Measurements from ENCODE around the gene CAPN15. TPM values are rescaled to one million over a fixed set of nuclear protein-coding genes. Genes with fewer than 3 reads are reported as not detected.

The CAPN15 gene
- total and polyA plus RNA-seq, 4 donors: 15.3 to 33.9 (median 26.0) TPM

DNA sequence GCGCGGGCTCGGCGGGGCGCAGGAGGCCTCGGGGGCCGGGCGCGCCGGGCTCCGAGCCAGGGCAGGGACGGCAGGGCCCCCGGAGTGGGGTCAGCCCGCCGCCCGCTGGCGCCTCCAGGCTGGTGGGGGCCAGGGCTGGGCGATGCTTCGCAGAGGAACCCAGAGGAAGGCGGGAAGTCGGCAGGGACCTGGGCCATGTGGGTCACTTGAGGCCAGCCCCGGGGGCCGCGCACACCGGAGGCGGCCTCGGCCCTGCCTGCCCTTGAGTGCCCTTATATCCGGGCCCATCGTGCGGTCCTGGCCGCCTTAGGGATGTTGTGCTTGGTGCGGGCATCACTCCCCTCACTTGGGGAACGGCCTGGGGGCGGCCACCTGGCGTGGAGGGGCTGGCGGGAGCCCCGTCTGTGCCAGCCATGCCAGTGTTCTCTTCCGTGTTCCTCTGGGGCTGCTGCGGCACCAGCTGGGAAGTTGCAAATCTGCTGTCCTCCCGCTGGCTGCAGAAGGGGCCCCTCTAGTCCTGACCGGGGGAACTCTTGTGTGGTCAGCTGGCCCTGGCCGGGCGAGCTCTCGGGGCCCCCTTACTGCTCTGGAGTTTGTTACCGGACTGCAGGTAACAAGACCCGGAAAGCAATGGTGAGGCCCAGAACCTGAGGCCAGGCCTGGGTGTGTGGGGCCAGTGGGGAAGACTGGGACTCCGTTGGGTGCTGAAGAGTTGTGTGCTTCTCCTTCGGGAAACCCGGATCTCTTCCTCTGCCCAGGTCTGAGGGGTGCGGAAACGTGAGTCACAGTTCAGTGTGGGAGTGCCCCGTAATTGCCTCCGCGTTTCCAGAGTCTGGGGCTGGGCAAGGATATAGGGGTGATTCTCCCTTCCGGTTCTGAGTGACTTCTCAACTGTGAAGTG lies 849 bp downstream of the CAPN15 start:
- Histone ChIP-seq H3K27ac (ENCODE audit: low read depth in 1 of 2, low read length in 2 of 2) (no peak overlapping the region), H3K4me1 (ENCODE audit: control insufficient read depth in 1 of 2, insufficient read depth in 2 of 2, low read length in 2 of 2) (no peaks in the 10 kb centered on the region), H3K36me3 (ENCODE audit: control insufficient read depth in 1 of 2, insufficient read depth in 2 of 2, low read length in 1 of 2) (no peaks in the 10 kb centered on the region), H3K9me3 (ENCODE audit: control insufficient read depth, low read length) (no peaks in the 10 kb centered on the region), H3K4me3 (ENCODE audit: low read length in 2 of 2) (peak overlapping the region; percentile 73 to 84), H3K27me3 (ENCODE audit: control insufficient read depth in 1 of 2, insufficient read depth in 2 of 2, low read length in 1 of 2) (no peaks in the 10 kb centered on the region)
- intact Hi-C loops (cut with DNase I): no loop called here
- ATAC-seq (ENCODE audit: low FRiP score) (no peak), DNase-seq (no peak)
- WGBS, 2 donors: 5 to 7% methylated on average over 34 to 55 of the region's 55 CpGs

- H3K4me1 ChIP-seq (ENCODE audit: control insufficient read depth in 1 of 2, insufficient read depth in 2 of 2, low read length in 2 of 2): no peaks in the 10 kb centered on the region
These were observed 1.6 kb downstream of the CAPN15 start for GRCh38 chr16:529012-529575.

DNA sequence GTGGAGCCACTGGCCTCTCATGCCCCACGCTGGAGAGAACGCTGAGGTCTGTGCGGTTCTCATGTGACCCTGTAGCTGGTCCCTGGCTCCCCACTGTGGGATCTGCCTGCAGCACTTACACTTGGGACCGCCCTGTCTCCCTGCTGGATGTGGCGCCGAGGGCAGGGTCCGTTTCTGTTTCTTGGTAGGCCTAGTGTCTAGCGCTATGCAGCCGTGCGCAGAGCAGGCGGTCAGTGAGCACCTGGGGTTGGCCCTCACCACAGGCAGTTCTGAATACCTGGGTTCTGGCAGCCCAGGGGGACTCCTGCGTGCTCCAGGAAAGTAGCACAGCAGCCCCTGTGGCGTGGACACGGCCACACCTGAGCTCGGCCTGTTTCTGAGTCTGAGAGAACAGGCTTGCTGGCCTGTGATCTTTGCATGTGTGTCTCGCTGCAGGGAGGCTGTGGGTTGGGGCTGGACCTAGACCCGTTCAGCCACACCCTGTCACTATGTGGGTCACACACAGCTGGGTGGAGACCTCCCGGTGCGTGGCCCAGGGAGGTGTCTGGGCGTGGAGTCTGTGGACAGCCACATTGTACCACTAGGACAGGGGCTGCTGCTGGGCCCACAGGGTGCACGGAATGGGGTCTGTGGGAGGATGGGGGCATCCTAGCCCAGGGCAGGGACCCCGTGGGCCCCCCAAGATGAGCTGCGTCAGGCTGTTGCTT lies 2.8 kb downstream of the CAPN15 start:
- ATAC-seq (ENCODE audit: low FRiP score) (no peak), DNase-seq (no peak)
- intact Hi-C loops (cut with DNase I): no loop called here
- no peaks in the 10 kb centered on the region for H3K9me3 ChIP-seq (ENCODE audit: control insufficient read depth, low read length)
- H3K27ac ChIP-seq (ENCODE audit: low read depth in 1 of 2, low read length in 2 of 2): no peak overlapping the region
- H3K36me3 ChIP-seq (ENCODE audit: control insufficient read depth in 1 of 2, insufficient read depth in 2 of 2, low read length in 1 of 2): no peaks in the 10 kb centered on the region
- 93% methylated on average over 23 of the region's 23 CpGs for WGBS, 2 donors
- no peaks in the 10 kb centered on the region for H3K4me1 ChIP-seq (ENCODE audit: control insufficient read depth in 1 of 2, insufficient read depth in 2 of 2, low read length in 2 of 2)
- no peak overlapping the region for H3K4me3 ChIP-seq (ENCODE audit: low read length in 2 of 2)
- no peaks in the 10 kb centered on the region for H3K27me3 ChIP-seq (ENCODE audit: control insufficient read depth in 1 of 2, insufficient read depth in 2 of 2, low read length in 1 of 2)

More at GRCh38 chr16:529012-529575, 1.6 kb downstream of the CAPN15 start:
- ATAC-seq (ENCODE audit: low FRiP score) (no peak), DNase-seq (no peak)
- Histone ChIP-seq H3K27ac (ENCODE audit: low read depth in 1 of 2, low read length in 2 of 2) (no peak overlapping the region), H3K27me3 (ENCODE audit: control insufficient read depth in 1 of 2, insufficient read depth in 2 of 2, low read length in 1 of 2) (no peaks in the 10 kb centered on the region), H3K36me3 (ENCODE audit: control insufficient read depth in 1 of 2, insufficient read depth in 2 of 2, low read length in 1 of 2) (no peaks in the 10 kb centered on the region), H3K9me3 (ENCODE audit: control insufficient read depth, low read length) (no peaks in the 10 kb centered on the region), H3K4me3 (ENCODE audit: low read length in 2 of 2) (no peak overlapping the region)
- WGBS, 2 donors: 69% methylated on average over 12 of the region's 12 CpGs
- intact Hi-C loops (cut with DNase I): no loop called here

- no peaks in the 10 kb centered on the region for H3K4me1 ChIP-seq (ENCODE audit: control insufficient read depth in 1 of 2, insufficient read depth in 2 of 2, low read length in 2 of 2)
- no peaks in the 10 kb centered on the region for H3K36me3 ChIP-seq (ENCODE audit: control insufficient read depth in 1 of 2, insufficient read depth in 2 of 2, low read length in 1 of 2)
- 90 to 92% methylated on average over 16 of the region's 16 CpGs for WGBS, 2 donors
- H3K27me3 ChIP-seq (ENCODE audit: control insufficient read depth in 1 of 2, insufficient read depth in 2 of 2, low read length in 1 of 2): no peaks in the 10 kb centered on the region
- no peak for ATAC-seq (ENCODE audit: low FRiP score)
- H3K27ac ChIP-seq (ENCODE audit: low read depth in 1 of 2, low read length in 2 of 2): no peak overlapping the region
- no peaks in the 10 kb centered on the region for H3K9me3 ChIP-seq (ENCODE audit: control insufficient read depth, low read length)
- no peak overlapping the region for H3K4me3 ChIP-seq (ENCODE audit: low read length in 2 of 2)
- DNase-seq: no peak
- intact Hi-C loops (cut with DNase I): no loop called here
These were observed 4.1 kb downstream of the CAPN15 start for GRCh38 chr16:531494-532125.

- intact Hi-C loops (cut with DNase I): no loop called here
- no peaks in the 10 kb centered on the region for H3K4me1 ChIP-seq (ENCODE audit: control insufficient read depth in 1 of 2, insufficient read depth in 2 of 2, low read length in 2 of 2)
- no peaks in the 10 kb centered on the region for H3K9me3 ChIP-seq (ENCODE audit: control insufficient read depth, low read length)
- WGBS, 2 donors: 77 to 80% methylated on average over 29 to 30 of the region's 30 CpGs
- no peak overlapping the region for H3K4me3 ChIP-seq (ENCODE audit: low read length in 2 of 2)
- no peak for ATAC-seq (ENCODE audit: low FRiP score)
- no peaks in the 10 kb centered on the region for H3K27me3 ChIP-seq (ENCODE audit: control insufficient read depth in 1 of 2, insufficient read depth in 2 of 2, low read length in 1 of 2)
- no peak overlapping the region for H3K27ac ChIP-seq (ENCODE audit: low read depth in 1 of 2, low read length in 2 of 2)
- no peak for DNase-seq
- no peaks in the 10 kb centered on the region for H3K36me3 ChIP-seq (ENCODE audit: control insufficient read depth in 1 of 2, insufficient read depth in 2 of 2, low read length in 1 of 2)
These were observed 6.0 kb downstream of the CAPN15 start for GRCh38 chr16:533391-534123.

DNA sequence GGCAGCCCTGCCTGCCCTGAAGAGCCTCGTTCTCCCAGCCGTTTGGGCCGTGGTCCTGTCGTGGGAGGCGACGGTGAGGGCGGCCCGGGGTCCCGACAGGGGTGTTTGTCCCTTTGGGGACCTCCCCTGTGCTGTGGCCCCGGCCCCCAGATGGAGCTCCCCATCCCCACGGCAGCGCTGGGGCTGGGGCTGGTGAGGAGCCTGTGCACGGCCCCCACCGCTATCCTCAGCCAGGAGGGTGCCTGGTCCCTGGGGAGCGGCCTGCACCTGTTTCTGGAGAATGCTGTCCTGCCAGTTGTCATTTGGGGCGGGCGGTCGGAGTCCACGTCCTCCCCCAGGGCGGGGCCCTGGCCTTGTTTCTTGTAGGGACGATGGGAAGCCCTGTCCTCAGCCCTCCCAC lies 6.6 kb downstream of the CAPN15 start:
- no peak for DNase-seq

DNA sequence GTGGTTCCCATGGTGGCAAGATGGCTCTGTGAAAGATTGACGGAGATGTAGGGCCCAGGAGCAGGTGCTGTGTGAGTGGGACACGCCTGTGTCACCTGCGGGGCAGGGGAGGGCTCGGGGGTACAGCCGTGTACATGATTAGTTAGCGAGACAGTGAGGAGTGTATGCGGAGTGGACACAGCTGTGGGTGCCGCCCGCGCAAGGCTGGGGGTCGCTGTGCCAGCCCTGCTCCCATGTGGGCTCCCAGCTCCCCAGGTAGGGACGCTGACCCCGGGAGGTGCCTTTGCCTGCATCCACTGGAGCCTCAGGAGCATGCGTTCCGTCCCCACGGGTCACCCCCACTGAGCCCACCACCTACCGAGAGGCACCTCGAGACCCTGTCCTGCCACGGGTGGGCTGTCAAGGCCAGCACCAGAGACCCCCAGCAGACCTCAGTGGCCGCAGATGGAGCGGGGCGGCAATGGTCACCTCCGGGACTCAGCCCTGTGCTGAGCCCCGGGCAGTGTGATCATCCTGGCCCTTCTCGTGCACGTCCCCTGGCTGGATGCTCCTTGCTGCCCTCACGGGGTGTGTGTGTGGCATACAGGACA lies 7.4 kb downstream of the CAPN15 start:
- no peaks in the 10 kb centered on the region for H3K36me3 ChIP-seq (ENCODE audit: control insufficient read depth in 1 of 2, insufficient read depth in 2 of 2, low read length in 1 of 2)
- no peaks in the 10 kb centered on the region for H3K9me3 ChIP-seq (ENCODE audit: control insufficient read depth, low read length)
- no peaks in the 10 kb centered on the region for H3K4me1 ChIP-seq (ENCODE audit: control insufficient read depth in 1 of 2, insufficient read depth in 2 of 2, low read length in 2 of 2)
- intact Hi-C loops (cut with DNase I): no loop called here
- H3K27ac ChIP-seq (ENCODE audit: low read depth in 1 of 2, low read length in 2 of 2): no peak overlapping the region
- 93 to 94% methylated on average over 27 of the region's 27 CpGs for WGBS, 2 donors
- H3K4me3 ChIP-seq (ENCODE audit: low read length in 2 of 2): no peak overlapping the region
- ATAC-seq (ENCODE audit: low FRiP score) (no peak), DNase-seq (no peak)
- H3K27me3 ChIP-seq (ENCODE audit: control insufficient read depth in 1 of 2, insufficient read depth in 2 of 2, low read length in 1 of 2): no peaks in the 10 kb centered on the region

More for the DNA sequence above, 6.6 kb downstream of the CAPN15 start:
- no peak overlapping the region for H3K4me3 ChIP-seq (ENCODE audit: low read length in 2 of 2)
- intact Hi-C loops (cut with DNase I): no loop called here
- WGBS, 2 donors: 85 to 89% methylated on average over 21 of the region's 21 CpGs
- no peak for ATAC-seq (ENCODE audit: low FRiP score)
- H3K4me1 ChIP-seq (ENCODE audit: control insufficient read depth in 1 of 2, insufficient read depth in 2 of 2, low read length in 2 of 2): no peaks in the 10 kb centered on the region
- no peaks in the 10 kb centered on the region for H3K9me3 ChIP-seq (ENCODE audit: control insufficient read depth, low read length)
- H3K36me3 ChIP-seq (ENCODE audit: control insufficient read depth in 1 of 2, insufficient read depth in 2 of 2, low read length in 1 of 2): no peaks in the 10 kb centered on the region
- no peaks in the 10 kb centered on the region for H3K27me3 ChIP-seq (ENCODE audit: control insufficient read depth in 1 of 2, insufficient read depth in 2 of 2, low read length in 1 of 2)
- no peak overlapping the region for H3K27ac ChIP-seq (ENCODE audit: low read depth in 1 of 2, low read length in 2 of 2)

Measured in aorta (tissue), 5 donors.